Measurements from ENCODE around the gene PLAAT2.

- TF ChIP-seq CTCF (IDR thresholded peaks at IDR 0.05; ENCODE audit: poor library complexity) (no peak), EZH2phosphoT487 (IDR thresholded peaks at IDR 0.05; ENCODE audit: low read depth, severe bottlenecking, unreplicated experiment) (no peak)
Observed at GRCh38 chr11:63532117-63532516, 31.1 kb downstream of the PLAAT2 start.

All from hepatocyte (in vitro differentiated cells).